Esophagus mucosa (tissue), 1 donor: Measurements from ENCODE around the gene ARL16. TPM values are rescaled to one million over a fixed set of nuclear protein-coding genes. Genes with fewer than 3 reads are reported as not detected.

Experiments used
- ATAC-seq: fragments of 200-7000 bp; cut with Tn5 transposase; one replicate; pipeline ENCODE4 v1.9.1; 2020
- total RNA-seq: library from RNA; stranded (reverse); gene quantifications from one replicate; pipeline ENCODE4 v1.2.4, GENCODE V29; 2023
- donor health status: DM: yes; HTN: yes; CAD: no.

ARL16 gene
- total RNA-seq, 1 donor from 2014 or later, result 24.3 TPM

- peak; percentile 21 for ATAC-seq
Measured at GRCh38 chr17:81712468-81713003, 28.9 kb upstream of the ARL16 start.

- peak; percentile 84 for ATAC-seq
Measured at GRCh38 chr17:81711814-81712467, 28.3 kb upstream of the ARL16 start, which contains the start of gene SLC25A10. SLC25A10 (plus strand) TSS chr17:81712284; CDS start chr17:81712427, 143 bp downstream.

GRCh38 chr17:81710514-81711308 is 27.1 kb upstream of the ARL16 start:
- ATAC-seq, result peak; percentile 6

GRCh38 chr17:81708739-81709185 is 25.2 kb upstream of the ARL16 start:
- no peak for ATAC-seq

GRCh38 chr17:81707725-81708646 is 24.4 kb upstream of the ARL16 start:
- ATAC-seq, result no peak

GRCh38 chr17:81706757-81707624 is 23.4 kb upstream of the ARL16 start:
- ATAC-seq, result no peak

GRCh38 chr17:81706232-81706611 is 22.6 kb upstream of the ARL16 start:
- no peak for ATAC-seq

- no peak for ATAC-seq
Measured at GRCh38 chr17:81705518-81706231, 22.1 kb upstream of the ARL16 start.

GRCh38 chr17:81703747-81704654 is 20.4 kb upstream of the ARL16 start:
- ATAC-seq, result peak; percentile 12

- peak; percentile 90 for ATAC-seq
Measured at GRCh38 chr17:81702934-81703746, 19.5 kb upstream of the ARL16 start, which contains the start of gene MRPL12. MRPL12 (plus strand) TSS chr17:81703367; CDS start chr17:81703502, 135 bp downstream.

- ATAC-seq, result peak; percentile 2
Measured at GRCh38 chr17:81701288-81702071, 17.9 kb upstream of the ARL16 start.

GRCh38 chr17:81700353-81701287 is 17.0 kb upstream of the ARL16 start:
- no peak for ATAC-seq

- no peak for ATAC-seq
Measured at GRCh38 chr17:81697261-81698044, 13.9 kb upstream of the ARL16 start.

- no peak for ATAC-seq
Measured at GRCh38 chr17:81696218-81696941, 12.8 kb upstream of the ARL16 start.

GRCh38 chr17:81695801-81696200 is 12.2 kb upstream of the ARL16 start:
- peak; percentile 17 for ATAC-seq
